Activated T-cell treated with anti-CD3 and anti-CD28 coated beads, Interleukin-2, amount 50 U/mL, for 72 hours (primary cell): ENCODE measurements around the gene NTRK3. TPM values are rescaled to one million over a fixed set of nuclear protein-coding genes. Genes with fewer than 3 reads are reported as not detected.

ENCODE experiments used
- ATAC-seq, 2 donors: fragments of 150-1000 bp; cut with Tn5 transposase; replicated peaks in 1 of 2; 2 replicates each; pipeline ENCODE4 v1.10.0; 2021; ENCODE audit warnings: moderate library complexity in 2 of 2, mild to moderate bottlenecking in 1 of 2
- DNase-seq, 2 donors: peaks; one replicate each; pipeline ENCODE4 v3.0.0; 2021 to 2022; ENCODE audit warnings: mixed read lengths in 1 of 2
- H3K27ac Mint-ChIP-seq: one replicate; pipeline ENCODE4 v1.8.0; 2022; ENCODE audit warnings: mild to moderate bottlenecking, moderate library complexity, mixed read lengths
- H3K27me3 Mint-ChIP-seq: one replicate; pipeline ENCODE4 v1.8.0; 2022; ENCODE audit warnings: low read depth, mixed read lengths
- H3K36me3 Mint-ChIP-seq, 2 donors: one replicate each; pipeline ENCODE4 v1.8.0; 2022; ENCODE audit warnings: mixed read lengths in 2 of 2, mild to moderate bottlenecking in 1 of 2; ENCODE audit not compliant: insufficient read depth in 2 of 2
- H3K4me1 Mint-ChIP-seq: one replicate; pipeline ENCODE4 v1.8.0; 2022; ENCODE audit warnings: low read depth, mixed read lengths
- H3K4me3 Mint-ChIP-seq, 2 donors: one replicate each; pipeline ENCODE4 v1.8.0; 2022; ENCODE audit warnings: mild to moderate bottlenecking in 2 of 2, mixed read lengths in 2 of 2, moderate library complexity in 2 of 2
- H3K9me3 Mint-ChIP-seq, 2 donors: one replicate each; pipeline ENCODE4 v1.8.0; 2022; ENCODE audit warnings: mixed read lengths in 2 of 2
- total RNA-seq, 2 donors: library from RNA; stranded (reverse); gene quantifications; one replicate each; pipeline ENCODE4 v1.2.3, GENCODE V29; 2022

Gene NTRK3
- total RNA-seq, 2 donors from 2014 or later, result 4.2 to 8.9 TPM

- H3K4me1 Mint-ChIP-seq, result no peaks in the 10 kb centered on the region
- ATAC-seq (no peak), DNase-seq (no peak)
- H3K27ac Mint-ChIP-seq, result no peak overlapping the region
- H3K4me3 Mint-ChIP-seq, result no peak overlapping the region
- H3K27me3 Mint-ChIP-seq, result peaks cover 2% of the 10 kb centered on the region
- no peaks in the 10 kb centered on the region for H3K36me3 Mint-ChIP-seq
- peaks cover 0 to 3% of the 10 kb centered on the region in 2 donors for H3K9me3 Mint-ChIP-seq
Observed at GRCh38 chr15:88023914-88024313, 232.6 kb downstream of the NTRK3 start.

DNA sequence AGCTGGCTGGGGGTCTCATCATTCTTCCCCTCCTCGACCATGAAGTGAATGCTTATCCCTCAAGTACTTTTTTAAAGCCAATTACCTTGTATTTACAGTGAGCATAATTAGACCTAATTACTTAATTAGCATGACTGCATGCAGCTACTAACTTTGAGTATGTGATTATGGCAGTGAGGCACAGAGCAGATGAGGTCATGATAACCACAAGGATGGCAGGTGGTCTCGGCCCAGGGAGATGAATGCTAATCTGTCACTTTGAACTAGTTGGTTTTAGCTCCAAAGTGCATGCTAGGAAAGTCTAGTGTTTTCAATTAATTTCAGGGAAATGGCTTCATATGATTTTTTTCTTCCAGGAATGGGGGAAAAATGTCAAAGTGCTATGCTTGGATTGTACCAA lies 233.8 kb downstream of the NTRK3 start:
- Mint-ChIP-seq H3K27ac (no peak overlapping the region), H3K4me3 (no peak overlapping the region), H3K9me3 (peaks cover 0 to 2% of the 10 kb centered on the region in 2 donors), H3K4me1 (no peaks in the 10 kb centered on the region), H3K27me3 (peaks cover 4% of the 10 kb centered on the region), H3K36me3 (no peaks in the 10 kb centered on the region)
- ATAC-seq (no peak), DNase-seq (no peak)

DNA sequence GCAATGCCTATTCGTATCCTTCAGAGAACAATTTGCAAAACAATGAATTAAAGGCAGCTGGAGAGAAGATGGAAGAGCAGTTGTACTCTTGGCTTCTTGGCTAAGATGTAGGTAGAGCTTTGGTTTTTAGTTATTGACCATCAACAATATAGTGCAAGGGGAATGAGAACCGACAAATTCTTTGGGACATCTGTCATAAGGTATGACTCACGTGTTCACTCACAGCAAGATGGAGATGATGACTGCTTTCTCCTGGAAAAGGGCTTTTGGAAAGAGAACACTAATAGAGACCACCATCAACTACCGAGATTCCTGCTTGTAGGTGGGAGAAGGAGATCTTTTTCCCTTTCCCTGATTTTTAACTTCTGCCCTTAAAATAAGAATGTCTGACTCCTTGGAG lies 234.9 kb downstream of the NTRK3 start:
- H3K36me3 Mint-ChIP-seq, result no peaks in the 10 kb centered on the region
- H3K27ac Mint-ChIP-seq, result no peak overlapping the region
- ATAC-seq (no peak), DNase-seq (no peak)
- H3K9me3 Mint-ChIP-seq, result peaks cover 0 to 2% of the 10 kb centered on the region in 2 donors
- H3K4me3 Mint-ChIP-seq, result no peak overlapping the region
- H3K4me1 Mint-ChIP-seq, result no peaks in the 10 kb centered on the region
- H3K27me3 Mint-ChIP-seq, result peaks cover 4% of the 10 kb centered on the region

- H3K4me1 Mint-ChIP-seq, result no peaks in the 10 kb centered on the region
- no peak overlapping the region for H3K27ac Mint-ChIP-seq
- no peak overlapping the region for H3K4me3 Mint-ChIP-seq
- ATAC-seq (no peak), DNase-seq (no peak)
- H3K36me3 Mint-ChIP-seq, result no peaks in the 10 kb centered on the region
- no peaks in the 10 kb centered on the region for H3K9me3 Mint-ChIP-seq
- peaks cover 4% of the 10 kb centered on the region for H3K27me3 Mint-ChIP-seq
Observed at GRCh38 chr15:88020806-88021205, 235.7 kb downstream of the NTRK3 start.

DNA sequence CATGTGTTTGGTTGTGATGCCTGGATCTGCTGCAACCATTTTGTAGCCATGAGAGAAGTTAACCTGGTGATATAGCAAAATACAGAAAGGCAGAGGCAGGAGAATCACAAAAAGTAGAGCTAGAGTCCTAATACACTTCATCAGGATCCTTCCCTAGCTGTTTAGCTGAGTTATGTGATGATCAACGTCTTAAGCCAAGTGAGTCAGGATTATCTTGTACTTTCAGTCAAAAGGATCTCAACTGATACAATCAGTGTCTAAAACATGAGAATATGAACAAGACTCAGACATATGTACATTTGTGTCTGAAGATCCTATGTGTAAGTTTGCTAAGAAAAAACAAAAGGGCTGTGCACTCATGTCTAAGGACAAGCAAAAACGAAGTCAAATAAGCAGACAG lies 236.9 kb downstream of the NTRK3 start:
- DNase-seq (no peak), ATAC-seq (no peak)
- H3K4me1 Mint-ChIP-seq, result no peaks in the 10 kb centered on the region
- no peaks in the 10 kb centered on the region for H3K36me3 Mint-ChIP-seq
- no peak overlapping the region for H3K27ac Mint-ChIP-seq
- no peaks in the 10 kb centered on the region for H3K9me3 Mint-ChIP-seq
- peaks cover 12% of the 10 kb centered on the region for H3K27me3 Mint-ChIP-seq
- H3K4me3 Mint-ChIP-seq, result no peak overlapping the region

- H3K4me3 Mint-ChIP-seq, result no peak overlapping the region
- H3K27me3 Mint-ChIP-seq, result peaks cover 12% of the 10 kb centered on the region
- no peak for ATAC-seq
- no peaks in the 10 kb centered on the region for H3K9me3 Mint-ChIP-seq
- DNase-seq, result no peak
- H3K36me3 Mint-ChIP-seq, result no peaks in the 10 kb centered on the region
- H3K4me1 Mint-ChIP-seq, result no peaks in the 10 kb centered on the region
- no peak overlapping the region for H3K27ac Mint-ChIP-seq
Observed at GRCh38 chr15:88018869-88019641, 237.5 kb downstream of the NTRK3 start.

DNA sequence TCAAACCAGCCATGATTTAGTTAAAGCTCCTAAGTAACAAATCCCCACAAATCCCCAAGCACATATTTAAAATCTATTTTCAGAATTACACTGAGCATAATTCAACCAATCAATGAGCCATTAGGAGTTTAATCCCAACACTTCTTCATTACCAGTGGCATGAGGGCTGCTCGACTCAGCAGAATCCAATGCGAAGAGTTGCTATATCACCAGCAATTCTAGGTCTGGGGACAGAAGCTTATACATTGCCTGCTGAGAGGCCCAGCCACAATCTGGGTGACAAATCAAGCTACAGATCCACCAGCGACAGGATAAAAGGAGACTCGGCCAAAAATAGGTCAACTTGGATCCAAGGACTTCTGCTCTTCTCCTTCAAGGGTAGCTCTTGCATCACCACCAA lies 238.8 kb downstream of the NTRK3 start:
- Mint-ChIP-seq H3K27me3 (peaks cover 12% of the 10 kb centered on the region), H3K9me3 (no peaks in the 10 kb centered on the region), H3K4me1 (no peaks in the 10 kb centered on the region), H3K27ac (no peak overlapping the region), H3K36me3 (no peaks in the 10 kb centered on the region), H3K4me3 (no peak overlapping the region)
- ATAC-seq, result no peak
- no peak for DNase-seq

GRCh38 chr15:88016406-88016805 lies 240.1 kb downstream of the NTRK3 start:
- ATAC-seq, result no peak
- Mint-ChIP-seq H3K27me3 (peaks cover 12% of the 10 kb centered on the region), H3K9me3 (no peaks in the 10 kb centered on the region)

DNA sequence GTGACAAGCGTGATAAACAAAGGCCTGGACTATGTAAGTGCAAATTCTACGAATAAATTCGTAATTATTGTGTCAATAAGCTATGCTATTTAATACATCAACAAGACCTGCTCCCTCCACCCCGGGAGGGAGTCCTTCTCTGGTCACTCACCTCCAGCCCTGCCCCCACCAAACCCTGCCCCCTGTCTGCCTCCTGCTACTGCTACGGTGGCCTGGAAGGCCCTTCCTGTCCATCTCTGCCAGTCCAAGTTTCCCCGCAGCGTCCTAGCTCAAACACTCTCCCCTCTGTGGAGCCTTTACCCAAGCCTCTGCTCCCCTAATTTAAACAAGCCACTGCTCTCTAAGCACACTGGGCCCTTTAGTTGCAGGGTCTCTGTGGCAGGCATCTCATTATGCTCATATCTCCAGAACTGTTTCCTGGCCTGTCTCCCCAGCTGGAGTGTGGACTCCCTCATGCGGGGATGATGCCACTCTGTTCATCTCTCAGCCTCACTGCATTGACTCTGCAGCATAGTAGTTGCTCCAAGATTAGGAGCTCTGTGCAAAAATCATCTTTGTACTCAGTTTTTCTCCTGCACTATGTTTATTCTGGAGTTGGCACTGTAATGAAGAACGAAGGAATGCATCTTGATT lies 241.2 kb downstream of the NTRK3 start:
- no peaks in the 10 kb centered on the region for H3K36me3 Mint-ChIP-seq
- ATAC-seq (no peak), DNase-seq (no peak)

More at GRCh38 chr15:88016406-88016805, 240.1 kb downstream of the NTRK3 start:
- no peaks in the 10 kb centered on the region for H3K4me1 Mint-ChIP-seq
- H3K27ac Mint-ChIP-seq, result no peak overlapping the region
- no peak for DNase-seq
- H3K4me3 Mint-ChIP-seq, result no peak overlapping the region
- H3K36me3 Mint-ChIP-seq, result no peaks in the 10 kb centered on the region

DNA sequence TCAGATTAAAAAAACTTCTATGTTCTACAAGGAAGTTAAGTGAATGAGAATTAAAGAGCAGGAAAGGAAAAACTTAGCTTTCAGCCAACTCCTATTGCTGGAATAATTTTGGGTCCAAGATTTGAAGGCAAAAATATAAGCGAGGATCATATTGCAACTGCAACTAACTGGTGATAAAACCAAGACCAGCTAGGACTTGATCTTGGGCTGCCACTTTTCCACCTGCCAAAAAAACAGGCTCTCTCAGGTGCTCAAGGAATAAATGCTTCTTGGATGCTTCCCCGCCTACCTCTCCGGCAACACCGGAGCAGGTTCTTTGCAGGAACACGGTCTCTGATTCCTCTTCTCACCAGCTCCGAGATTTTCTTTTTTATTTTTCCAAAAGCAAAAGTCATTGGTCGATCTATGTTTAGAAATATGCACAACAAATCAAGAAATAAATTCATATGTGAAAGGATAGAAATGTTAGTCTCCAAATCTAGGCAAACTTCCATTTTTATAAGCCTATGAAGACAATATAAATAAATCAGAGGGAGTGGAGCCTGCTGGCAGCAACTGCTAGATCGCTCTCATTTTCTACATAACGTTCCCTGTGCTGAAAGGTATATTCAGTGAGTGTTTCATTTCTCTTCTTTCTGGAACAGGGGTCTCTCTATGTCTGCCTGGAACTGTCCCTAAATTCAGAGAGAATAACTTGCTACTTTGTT lies 241.9 kb downstream of the NTRK3 start:
- no peaks in the 10 kb centered on the region for H3K4me1 Mint-ChIP-seq
- DNase-seq (no peak), ATAC-seq (no peak)
- H3K27me3 Mint-ChIP-seq, result peaks cover 12% of the 10 kb centered on the region
- no peaks in the 10 kb centered on the region for H3K36me3 Mint-ChIP-seq
- no peaks in the 10 kb centered on the region for H3K9me3 Mint-ChIP-seq
- no peak overlapping the region for H3K27ac Mint-ChIP-seq
- H3K4me3 Mint-ChIP-seq, result no peak overlapping the region

More for the DNA sequence above, 241.2 kb downstream of the NTRK3 start:
- Mint-ChIP-seq H3K9me3 (no peaks in the 10 kb centered on the region), H3K27me3 (peaks cover 12% of the 10 kb centered on the region), H3K4me3 (no peak overlapping the region), H3K4me1 (no peaks in the 10 kb centered on the region), H3K27ac (no peak overlapping the region)

- Mint-ChIP-seq H3K36me3 (no peaks in the 10 kb centered on the region), H3K4me1 (no peaks in the 10 kb centered on the region), H3K9me3 (no peaks in the 10 kb centered on the region), H3K27me3 (peaks cover 8% of the 10 kb centered on the region), H3K27ac (no peak overlapping the region), H3K4me3 (no peak overlapping the region)
- ATAC-seq (no peak), DNase-seq (no peak)
Observed at GRCh38 chr15:88013111-88013510, 243.4 kb downstream of the NTRK3 start.

GRCh38 chr15:88012688-88013087 lies 243.9 kb downstream of the NTRK3 start:
- peaks cover 8% of the 10 kb centered on the region for H3K27me3 Mint-ChIP-seq
- DNase-seq, result no peak
- no peaks in the 10 kb centered on the region for H3K9me3 Mint-ChIP-seq
- H3K4me3 Mint-ChIP-seq, result no peak overlapping the region
- H3K4me1 Mint-ChIP-seq, result no peaks in the 10 kb centered on the region
- ATAC-seq, result no peak
- H3K36me3 Mint-ChIP-seq, result no peaks in the 10 kb centered on the region
- no peak overlapping the region for H3K27ac Mint-ChIP-seq

DNA sequence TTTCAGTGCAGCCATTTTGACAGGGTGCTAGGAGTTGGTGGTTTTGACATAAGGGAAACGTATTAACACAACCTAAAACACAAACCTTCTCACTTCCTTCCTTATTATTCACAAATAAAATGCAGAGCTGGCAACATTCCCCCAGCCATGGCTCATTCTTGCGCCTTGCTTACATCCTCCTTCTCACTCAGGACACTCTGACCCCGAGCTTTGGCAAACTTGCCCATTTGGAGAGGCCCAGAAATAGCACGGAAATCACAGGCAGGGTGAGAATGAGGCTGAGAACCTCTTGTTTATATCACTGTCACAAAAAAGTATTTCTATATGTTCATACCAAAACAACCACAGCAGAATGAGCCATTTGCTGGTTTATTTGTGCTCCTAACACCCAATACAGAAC lies 244.3 kb downstream of the NTRK3 start:
- Mint-ChIP-seq H3K27ac (no peak overlapping the region), H3K4me3 (no peak overlapping the region), H3K4me1 (no peaks in the 10 kb centered on the region), H3K27me3 (peaks cover 8% of the 10 kb centered on the region), H3K9me3 (no peaks in the 10 kb centered on the region), H3K36me3 (no peaks in the 10 kb centered on the region)
- no peak for DNase-seq
- no peak for ATAC-seq
